ENCODE measurements around the gene CPLX3. TPM values are rescaled to one million over a fixed set of nuclear protein-coding genes. Genes with fewer than 3 reads are reported as not detected.

The CPLX3 gene
- total RNA-seq, 1 donor from 2014 or later: not detected

DNA sequence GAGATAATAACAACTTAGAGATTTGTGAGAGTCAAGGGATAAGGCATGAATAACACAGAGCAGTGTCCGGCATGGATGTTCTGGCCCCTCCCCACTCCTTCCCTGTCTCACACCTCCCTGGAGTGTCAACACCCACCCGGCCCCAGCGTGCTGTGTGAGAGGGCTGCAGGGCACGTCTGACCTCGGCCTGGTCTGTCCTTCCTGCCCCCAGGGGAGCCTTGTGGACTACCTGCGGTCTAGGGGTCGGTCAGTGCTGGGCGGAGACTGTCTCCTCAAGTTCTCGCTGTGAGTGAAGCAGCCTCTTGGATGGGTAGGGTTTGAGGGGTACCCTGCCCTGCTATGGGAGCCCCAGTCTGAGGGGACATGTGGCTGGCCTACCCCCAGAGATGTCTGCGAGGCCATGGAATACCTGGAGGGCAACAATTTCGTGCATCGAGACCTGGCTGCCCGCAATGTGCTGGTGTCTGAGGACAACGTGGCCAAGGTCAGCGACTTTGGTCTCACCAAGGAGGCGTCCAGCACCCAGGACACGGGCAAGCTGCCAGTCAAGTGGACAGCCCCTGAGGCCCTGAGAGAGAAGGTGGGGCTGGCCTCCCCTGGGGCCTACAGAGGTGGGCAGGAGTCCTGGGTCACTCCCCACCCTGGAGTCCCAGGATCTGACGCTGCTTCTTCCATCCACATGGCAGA, 25.0 kb upstream of the CPLX3 start:
- Mint-ChIP-seq H3K9me3 (ENCODE audit: unreplicated experiment) (no peaks in the 10 kb centered on the region), H3K27me3 (ENCODE audit: unreplicated experiment) (no peaks in the 10 kb centered on the region), H3K4me1 (ENCODE audit: unreplicated experiment) (no peaks in the 10 kb centered on the region), H3K4me3 (ENCODE audit: unreplicated experiment) (no peak overlapping the region), H3K36me3 (ENCODE audit: unreplicated experiment) (peaks cover 16% of the 10 kb centered on the region), H3K27ac (ENCODE audit: unreplicated experiment) (no peak overlapping the region)
- TF ChIP-seq, protein P1, sequence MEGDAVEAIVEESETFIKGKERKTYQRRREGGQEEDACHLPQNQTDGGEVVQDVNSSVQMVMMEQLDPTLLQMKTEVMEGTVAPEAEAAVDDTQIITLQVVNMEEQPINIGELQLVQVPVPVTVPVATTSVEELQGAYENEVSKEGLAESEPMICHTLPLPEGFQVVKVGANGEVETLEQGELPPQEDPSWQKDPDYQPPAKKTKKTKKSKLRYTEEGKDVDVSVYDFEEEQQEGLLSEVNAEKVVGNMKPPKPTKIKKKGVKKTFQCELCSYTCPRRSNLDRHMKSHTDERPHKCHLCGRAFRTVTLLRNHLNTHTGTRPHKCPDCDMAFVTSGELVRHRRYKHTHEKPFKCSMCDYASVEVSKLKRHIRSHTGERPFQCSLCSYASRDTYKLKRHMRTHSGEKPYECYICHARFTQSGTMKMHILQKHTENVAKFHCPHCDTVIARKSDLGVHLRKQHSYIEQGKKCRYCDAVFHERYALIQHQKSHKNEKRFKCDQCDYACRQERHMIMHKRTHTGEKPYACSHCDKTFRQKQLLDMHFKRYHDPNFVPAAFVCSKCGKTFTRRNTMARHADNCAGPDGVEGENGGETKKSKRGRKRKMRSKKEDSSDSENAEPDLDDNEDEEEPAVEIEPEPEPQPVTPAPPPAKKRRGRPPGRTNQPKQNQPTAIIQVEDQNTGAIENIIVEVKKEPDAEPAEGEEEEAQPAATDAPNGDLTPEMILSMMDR (IDR thresholded peaks at IDR 0.05): no peak
- DNase-seq (ENCODE audit: extremely low spot score, unreplicated experiment): no peak

DNA sequence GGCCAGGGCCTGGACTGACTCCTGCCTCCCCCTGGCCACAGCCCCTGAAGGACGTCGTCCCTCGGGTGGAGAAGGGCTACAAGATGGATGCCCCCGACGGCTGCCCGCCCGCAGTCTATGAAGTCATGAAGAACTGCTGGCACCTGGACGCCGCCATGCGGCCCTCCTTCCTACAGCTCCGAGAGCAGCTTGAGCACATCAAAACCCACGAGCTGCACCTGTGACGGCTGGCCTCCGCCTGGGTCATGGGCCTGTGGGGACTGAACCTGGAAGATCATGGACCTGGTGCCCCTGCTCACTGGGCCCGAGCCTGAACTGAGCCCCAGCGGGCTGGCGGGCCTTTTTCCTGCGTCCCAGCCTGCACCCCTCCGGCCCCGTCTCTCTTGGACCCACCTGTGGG, 24.1 kb upstream of the CPLX3 start:
- TF ChIP-seq, protein P1 (IDR thresholded peaks at IDR 0.05): no peak

DNA sequence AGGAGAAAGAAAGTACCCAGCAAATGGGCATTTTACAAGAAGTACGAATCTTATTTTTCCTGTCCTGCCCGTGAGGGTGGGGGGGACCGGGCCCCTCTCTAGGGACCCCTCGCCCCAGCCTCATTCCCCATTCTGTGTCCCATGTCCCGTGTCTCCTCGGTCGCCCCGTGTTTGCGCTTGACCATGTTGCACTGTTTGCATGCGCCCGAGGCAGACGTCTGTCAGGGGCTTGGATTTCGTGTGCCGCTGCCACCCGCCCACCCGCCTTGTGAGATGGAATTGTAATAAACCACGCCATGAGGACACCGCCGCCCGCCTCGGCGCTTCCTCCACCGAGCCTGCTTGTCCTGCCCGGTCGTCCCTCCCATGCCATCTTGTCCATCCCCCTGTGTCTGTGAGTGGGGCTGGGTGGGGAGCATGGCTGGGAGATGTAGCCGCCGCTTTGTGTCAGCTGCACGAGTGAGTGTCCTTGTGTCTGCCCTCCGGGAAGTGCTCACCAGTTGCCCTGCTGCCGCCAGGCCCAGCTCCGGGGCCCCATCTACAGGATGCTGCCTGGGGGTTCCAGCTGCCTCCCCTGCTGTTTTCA, 23.5 kb upstream of the CPLX3 start:
- H3K36me3 Mint-ChIP-seq (ENCODE audit: unreplicated experiment): peaks cover 16% of the 10 kb centered on the region
- H3K4me3 Mint-ChIP-seq (ENCODE audit: unreplicated experiment): no peak overlapping the region
- H3K27me3 Mint-ChIP-seq (ENCODE audit: unreplicated experiment): no peaks in the 10 kb centered on the region
- no peaks in the 10 kb centered on the region for H3K9me3 Mint-ChIP-seq (ENCODE audit: unreplicated experiment)
- peaks cover 13% of the 10 kb centered on the region for H3K4me1 Mint-ChIP-seq (ENCODE audit: unreplicated experiment)
- DNase-seq (ENCODE audit: extremely low spot score, unreplicated experiment): no peak
- no peak overlapping the region for H3K27ac Mint-ChIP-seq (ENCODE audit: unreplicated experiment)
- TF ChIP-seq, protein P1 (IDR thresholded peaks at IDR 0.05): no peak

More for the DNA sequence above, 24.1 kb upstream of the CPLX3 start:
- no peaks in the 10 kb centered on the region for H3K27me3 Mint-ChIP-seq (ENCODE audit: unreplicated experiment)
- H3K36me3 Mint-ChIP-seq (ENCODE audit: unreplicated experiment): peaks cover 16% of the 10 kb centered on the region
- DNase-seq (ENCODE audit: extremely low spot score, unreplicated experiment): no peak
- no peak overlapping the region for H3K27ac Mint-ChIP-seq (ENCODE audit: unreplicated experiment)
- H3K4me1 Mint-ChIP-seq (ENCODE audit: unreplicated experiment): peaks cover 6% of the 10 kb centered on the region
- H3K4me3 Mint-ChIP-seq (ENCODE audit: unreplicated experiment): no peak overlapping the region
- H3K9me3 Mint-ChIP-seq (ENCODE audit: unreplicated experiment): no peaks in the 10 kb centered on the region

DNA sequence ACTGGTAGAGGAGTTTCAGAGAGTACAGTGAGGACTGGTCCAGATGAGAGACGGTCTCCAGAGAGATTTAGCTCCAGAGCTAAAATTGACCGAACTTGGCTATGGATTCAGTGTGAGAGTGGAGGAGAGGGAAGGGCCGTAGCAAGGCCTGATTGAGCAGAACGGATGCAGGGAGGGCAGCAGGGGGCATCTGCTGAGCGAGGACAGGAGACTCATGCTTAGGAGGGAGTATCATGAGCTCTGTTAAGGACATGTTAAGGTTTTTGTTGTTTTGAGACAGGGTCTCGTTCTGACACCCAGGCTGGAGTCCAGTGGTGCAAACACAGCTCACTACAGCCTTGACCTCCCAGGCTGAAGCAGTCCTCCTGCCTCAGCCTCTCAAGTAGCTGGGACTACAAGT, 21.5 kb upstream of the CPLX3 start:
- H3K27me3 Mint-ChIP-seq (ENCODE audit: unreplicated experiment): no peaks in the 10 kb centered on the region
- no peak for DNase-seq (ENCODE audit: extremely low spot score, unreplicated experiment)
- peaks cover 16% of the 10 kb centered on the region for H3K36me3 Mint-ChIP-seq (ENCODE audit: unreplicated experiment)
- peaks cover 30% of the 10 kb centered on the region for H3K4me1 Mint-ChIP-seq (ENCODE audit: unreplicated experiment)
- TF ChIP-seq, protein P1 (IDR thresholded peaks at IDR 0.05): no peak
- no peaks in the 10 kb centered on the region for H3K9me3 Mint-ChIP-seq (ENCODE audit: unreplicated experiment)
- H3K27ac Mint-ChIP-seq (ENCODE audit: unreplicated experiment): no peak overlapping the region
- H3K4me3 Mint-ChIP-seq (ENCODE audit: unreplicated experiment): no peak overlapping the region

DNA sequence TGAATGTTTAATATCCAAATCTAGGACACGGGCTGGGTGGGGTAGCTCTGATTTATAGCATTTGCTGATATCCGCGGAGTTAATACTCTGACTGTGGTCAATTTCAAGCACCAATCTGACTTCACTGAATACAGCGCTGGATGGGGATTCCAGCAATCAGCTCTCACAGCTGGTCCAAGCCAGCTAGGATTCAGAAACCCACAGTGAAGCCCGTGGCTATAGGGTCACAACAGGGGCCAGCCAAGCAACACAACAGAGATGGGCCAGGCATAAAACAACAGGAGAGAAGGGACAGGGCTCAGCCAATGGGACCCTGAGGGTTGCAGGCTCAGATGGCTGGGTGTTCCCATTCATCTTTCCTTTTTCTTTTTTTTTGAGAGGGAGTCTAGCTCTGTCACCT, 19.1 kb upstream of the CPLX3 start:
- H3K36me3 Mint-ChIP-seq (ENCODE audit: unreplicated experiment): peaks cover 12% of the 10 kb centered on the region
- no peak overlapping the region for H3K4me3 Mint-ChIP-seq (ENCODE audit: unreplicated experiment)
- TF ChIP-seq, protein P1 (IDR thresholded peaks at IDR 0.05): no peak
- no peaks in the 10 kb centered on the region for H3K27me3 Mint-ChIP-seq (ENCODE audit: unreplicated experiment)
- no peaks in the 10 kb centered on the region for H3K9me3 Mint-ChIP-seq (ENCODE audit: unreplicated experiment)
- DNase-seq (ENCODE audit: extremely low spot score, unreplicated experiment): no peak
- H3K4me1 Mint-ChIP-seq (ENCODE audit: unreplicated experiment): peaks cover 32% of the 10 kb centered on the region
- H3K27ac Mint-ChIP-seq (ENCODE audit: unreplicated experiment): peak overlapping the region; percentile 69
